ENCODE measurements around the gene TRH. TPM values are rescaled to one million over a fixed set of nuclear protein-coding genes. Genes with fewer than 3 reads are reported as not detected.

TRH gene
- total RNA-seq, 1 experiment from 2014 or later = 0.22 TPM

GRCh38 chr3:129992781-129993180 is 18.3 kb downstream of the TRH start (continued):
- no peak for TF ChIP-seq E2F5 (CRISPR knock-in tag; IDR thresholded peaks at IDR 0.05)

- H3K27me3 Mint-ChIP-seq (ENCODE audit: low read depth) = peaks cover 49% of the 10 kb centered on the region
- TF ChIP-seq ATF2 (CRISPR knock-in tag; IDR thresholded peaks at IDR 0.05; ENCODE audit: borderline replicate concordance, low read depth) (no peak), ZNF416 (CRISPR knock-in tag; IDR thresholded peaks at IDR 0.05) (no peak), ATF1 (CRISPR knock-in tag; IDR thresholded peaks at IDR 0.05) (no peak), PRDM15 (CRISPR knock-in tag; IDR thresholded peaks at IDR 0.05) (no peak)
- ChIA-PET CTCF (interaction anchor here (2.6 to 6.7 kb wide), 2 partner anchors 7 to 52 kb away, joined by 11 to 67 read pairs; no protein-coding TSS in a partner anchor), POLR2A (no interaction called here)
- H3K4me3 Mint-ChIP-seq = no peak overlapping the region
- H3K27ac Mint-ChIP-seq = no peak overlapping the region
- H3K36me3 Mint-ChIP-seq = no peaks in the 10 kb centered on the region
- no peaks in the 10 kb centered on the region for H3K9me3 Mint-ChIP-seq
- ATAC-seq (no peak), DNase-seq (ENCODE audit: low spot score) (no peak)
- H3K4me1 Mint-ChIP-seq = 0 out of 2 replicates have a peak, but pooled peaks cover 2% of the 10 kb centered on the region
Measured at GRCh38 chr3:129994883-129995559, 20.5 kb downstream of the TRH start.

GRCh38 chr3:129996073-129996472 is 21.6 kb downstream of the TRH start:
- ChIA-PET POLR2A (no interaction called here), CTCF (interaction anchor here (6.7 kb wide), 1 partner anchor 53 kb away, joined by 67 read pairs; no protein-coding TSS in a partner anchor)
- H3K36me3 Mint-ChIP-seq = no peaks in the 10 kb centered on the region
- ATAC-seq = no peak
- TF ChIP-seq EMX1 (CRISPR knock-in tag; IDR thresholded peaks at IDR 0.05) = no peak
- TF ChIP-seq E2F1 (CRISPR knock-in tag; IDR thresholded peaks at IDR 0.05) = no peak
- TF ChIP-seq ZMAT4 (CRISPR knock-in tag; IDR thresholded peaks at IDR 0.05) = no peak
- TF ChIP-seq ATF3 (CRISPR knock-in tag; conservative IDR thresholded peaks at IDR 0.05) = no peak
- TF ChIP-seq CBFB (CRISPR knock-in tag; IDR thresholded peaks at IDR 0.05; ENCODE audit: low read depth) = no peak
- no peak for TF ChIP-seq ZNF671 (CRISPR knock-in tag; IDR thresholded peaks at IDR 0.05)
- no peak for TF ChIP-seq MYBL2 (CRISPR knock-in tag; IDR thresholded peaks at IDR 0.05)
- no peak for TF ChIP-seq MLX (CRISPR knock-in tag; IDR thresholded peaks at IDR 0.05)
- no peak for TF ChIP-seq MXD4 (CRISPR knock-in tag; IDR thresholded peaks at IDR 0.05; ENCODE audit: borderline replicate concordance)
- no peak for TF ChIP-seq NFE2L1 (CRISPR knock-in tag; IDR thresholded peaks at IDR 0.05)
- no peak for TF ChIP-seq USF2 (CRISPR knock-in tag; IDR thresholded peaks at IDR 0.05)
- no peak for TF ChIP-seq CTCF (IDR thresholded peaks at IDR 0.05)
- no peak for TF ChIP-seq FOXJ3 (CRISPR knock-in tag; IDR thresholded peaks at IDR 0.05; ENCODE audit: borderline replicate concordance)
- TF ChIP-seq RELA (CRISPR knock-in tag; IDR thresholded peaks at IDR 0.05; ENCODE audit: borderline replicate concordance) = no peak
- no peak for TF ChIP-seq IRF2 (CRISPR knock-in tag; IDR thresholded peaks at IDR 0.05; ENCODE audit: borderline replicate concordance, low read depth)
- peaks cover 57% of the 10 kb centered on the region for H3K27me3 Mint-ChIP-seq (ENCODE audit: low read depth)
- H3K9me3 Mint-ChIP-seq = no peaks in the 10 kb centered on the region
- 0 out of 2 replicates have a peak, but pooled peaks cover 2% of the 10 kb centered on the region for H3K4me1 Mint-ChIP-seq
- no peak overlapping the region for H3K4me3 Mint-ChIP-seq
- H3K27ac Mint-ChIP-seq = no peak overlapping the region
- no peak for DNase-seq (ENCODE audit: low spot score)
